Iris pigment epithelial cell (primary cell): Measurements from ENCODE around the gene ZDHHC14.
"Not testable (repeated sequence)": the region's sequence is repeated elsewhere in the genome, so short reads cannot be mapped to it uniquely, and the experiment has no call there.

ENCODE experiments used
- DNase-seq: peaks from one replicate; pipeline ENCODE4 v3.0.0-alpha.2; 2011; ENCODE audit warnings: low read depth

Gene ZDHHC14

GRCh38 chr6:157445277-157446009, 64.5 kb downstream of the ZDHHC14 start:
- no peak for DNase-seq

DNA sequence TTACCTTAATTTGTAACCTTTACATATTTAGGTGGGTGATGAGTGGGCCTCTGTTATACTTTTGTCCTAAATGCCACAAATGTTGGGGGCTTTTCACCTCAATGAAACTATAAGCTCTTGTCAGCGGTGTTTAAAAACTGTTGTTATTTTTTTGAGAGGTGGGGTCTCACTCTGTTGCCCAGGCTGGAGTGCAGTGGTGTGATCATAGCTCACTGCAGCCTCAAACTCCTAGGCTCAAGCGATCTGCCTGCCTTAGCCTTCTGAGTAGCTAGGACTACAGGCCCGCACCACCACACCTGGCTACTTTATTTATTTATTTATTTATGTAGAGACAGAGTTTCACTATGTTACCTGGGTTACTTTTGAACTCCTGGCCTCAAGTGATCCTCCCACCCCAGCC, 66.7 kb downstream of the ZDHHC14 start:
- no peak for DNase-seq

- DNase-seq: peak; percentile 81
Observed at GRCh38 chr6:157449610-157450009, 68.6 kb downstream of the ZDHHC14 start.

DNA sequence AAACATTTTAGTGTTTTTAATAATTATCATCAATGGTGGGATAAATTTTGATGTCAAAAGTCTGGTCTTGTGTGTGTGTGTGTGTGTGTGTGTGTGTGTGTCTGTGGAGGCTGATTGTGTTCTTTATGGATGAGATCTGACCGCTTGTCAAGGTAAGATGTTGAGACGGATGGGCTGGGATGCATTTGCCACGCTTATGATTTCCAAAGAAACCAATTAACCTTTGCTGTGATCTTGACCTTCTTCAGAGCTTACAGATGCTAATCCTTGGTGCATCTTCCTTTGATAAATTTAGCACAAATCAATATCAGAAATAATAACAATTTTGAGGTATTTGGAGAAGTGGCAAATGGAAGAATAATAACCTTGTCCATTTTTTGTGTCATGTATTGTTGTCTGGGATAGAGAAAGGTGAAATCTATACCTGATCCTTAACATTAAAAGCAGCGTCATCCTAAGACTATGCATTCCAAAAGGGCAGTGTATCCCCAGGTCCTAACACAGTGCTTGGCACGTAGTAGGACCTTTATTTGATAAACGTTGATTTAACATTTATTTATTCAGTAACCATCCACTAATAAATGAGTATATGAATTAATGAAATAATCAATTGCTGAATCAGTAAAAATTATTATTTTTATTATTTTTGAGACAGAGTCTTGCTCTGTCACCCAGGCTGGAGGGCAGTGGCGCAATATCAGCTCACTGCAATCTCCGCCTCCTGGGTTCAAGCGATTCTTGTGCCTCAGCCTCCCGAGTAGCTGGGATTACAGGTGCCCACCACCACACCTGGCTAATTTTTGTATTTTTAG, 70.1 kb downstream of the ZDHHC14 start:
- DNase-seq: no peak

DNA sequence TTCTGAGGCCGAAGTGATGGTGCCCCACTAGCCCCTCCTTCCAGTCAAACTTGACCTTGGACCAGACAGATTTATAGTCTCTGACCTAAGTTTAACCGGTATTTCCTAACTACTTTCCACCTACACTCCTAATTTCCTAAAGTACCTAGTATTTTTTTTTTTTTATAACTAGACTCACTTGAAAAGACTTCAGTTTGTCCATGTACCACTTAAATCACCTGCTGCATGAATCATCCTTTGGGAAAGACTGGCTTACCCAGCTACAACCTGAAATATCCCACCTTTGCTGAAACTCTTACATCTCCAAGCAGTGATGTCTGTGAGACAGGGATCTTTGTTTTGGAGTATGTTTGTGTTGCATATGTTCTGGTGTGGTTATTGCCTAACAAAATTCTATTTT, 71.1 kb downstream of the ZDHHC14 start:
- DNase-seq: no peak

- no peak for DNase-seq
Observed at GRCh38 chr6:157453131-157453530, 72.1 kb downstream of the ZDHHC14 start.

- no peak for DNase-seq
Observed at GRCh38 chr6:157453978-157454377, 73.0 kb downstream of the ZDHHC14 start.

DNA sequence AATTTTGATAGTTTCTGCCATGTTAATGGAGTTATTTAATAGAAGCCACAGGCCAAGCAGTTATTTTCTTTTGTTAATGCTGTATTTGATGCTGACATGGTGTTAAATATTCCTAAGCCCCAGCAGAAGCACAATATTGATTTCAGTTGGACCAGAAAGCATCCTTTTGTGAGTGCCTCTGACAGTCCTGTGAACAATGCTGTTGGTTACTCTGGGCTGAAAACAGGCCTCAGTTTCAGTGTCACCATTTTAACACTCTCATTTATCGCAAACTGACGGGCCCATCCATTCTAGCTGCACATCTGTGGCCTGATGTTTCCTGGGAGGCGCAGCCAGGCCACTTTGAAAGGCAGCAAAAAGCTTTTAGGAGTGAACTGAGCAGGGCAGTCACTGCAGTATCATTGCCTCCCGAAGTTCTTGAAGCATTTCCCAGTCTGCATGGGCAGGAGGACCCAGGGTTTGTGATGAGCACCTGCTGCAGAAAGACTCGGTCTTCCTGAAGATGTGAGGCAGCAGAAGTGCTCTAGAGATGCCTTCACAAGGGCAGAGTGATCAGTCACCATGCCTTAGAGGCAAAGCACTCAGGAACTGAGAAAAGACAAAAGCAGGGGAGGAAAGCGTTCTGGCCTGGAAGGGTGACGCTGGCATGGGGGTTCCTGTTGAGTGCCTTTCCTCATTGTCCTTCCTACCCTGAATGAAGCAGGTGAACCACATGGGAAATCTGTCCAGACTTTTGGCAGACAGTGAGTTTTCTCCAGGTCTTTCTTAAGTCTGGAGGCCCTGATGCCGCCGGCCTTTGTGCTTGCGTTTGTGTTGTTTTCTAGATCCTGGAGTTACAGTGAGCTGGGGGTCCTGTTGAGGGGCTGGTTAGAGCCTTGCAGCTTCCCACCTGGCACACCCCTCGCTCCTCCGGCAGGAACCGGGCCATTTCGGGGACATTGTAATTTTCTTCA, 74.0 kb downstream of the ZDHHC14 start:
- DNase-seq: no peak

DNA sequence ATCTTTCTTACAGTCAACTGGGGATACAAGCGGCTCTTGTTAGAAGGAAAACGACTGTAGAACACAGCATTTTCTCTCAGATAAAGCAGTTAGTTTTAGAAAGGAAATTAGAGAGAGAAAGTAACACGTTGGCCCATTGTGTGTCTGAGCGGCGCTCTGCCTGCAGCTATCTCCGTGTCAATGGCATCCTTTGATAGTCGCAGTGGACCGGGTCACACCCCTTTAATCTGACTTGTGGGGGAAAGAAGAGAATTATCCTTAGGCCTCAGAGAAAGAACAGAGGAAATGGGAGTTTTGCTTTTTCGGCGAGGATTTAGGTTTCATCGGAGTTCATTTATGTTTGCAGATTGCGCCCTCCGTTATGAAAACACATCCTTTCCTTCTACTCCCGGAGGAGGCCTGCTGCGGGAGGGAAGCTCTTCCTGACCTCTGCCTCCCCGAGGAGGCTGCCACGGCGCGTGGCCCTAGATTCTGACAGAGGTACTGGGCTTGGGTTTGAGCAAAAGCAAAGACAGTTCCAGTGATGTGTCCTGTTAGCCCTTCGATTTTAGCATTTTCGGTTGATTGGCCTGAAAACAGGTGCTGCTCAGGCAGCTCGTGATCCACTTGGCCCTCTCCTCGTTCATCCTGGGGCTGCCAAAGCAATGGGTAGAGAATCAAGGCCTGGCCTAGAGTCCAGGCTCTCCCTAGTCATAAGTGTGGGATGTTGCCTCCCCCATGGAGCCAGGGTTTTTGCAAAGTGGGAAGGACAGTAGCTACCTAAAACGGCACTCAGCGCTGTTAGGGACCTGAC, 74.9 kb downstream of the ZDHHC14 start:
- DNase-seq: no peak

GRCh38 chr6:157456524-157456829, 75.5 kb downstream of the ZDHHC14 start:
- DNase-seq: no peak

GRCh38 chr6:157457787-157458186, 76.8 kb downstream of the ZDHHC14 start:
- DNase-seq: no peak

DNA sequence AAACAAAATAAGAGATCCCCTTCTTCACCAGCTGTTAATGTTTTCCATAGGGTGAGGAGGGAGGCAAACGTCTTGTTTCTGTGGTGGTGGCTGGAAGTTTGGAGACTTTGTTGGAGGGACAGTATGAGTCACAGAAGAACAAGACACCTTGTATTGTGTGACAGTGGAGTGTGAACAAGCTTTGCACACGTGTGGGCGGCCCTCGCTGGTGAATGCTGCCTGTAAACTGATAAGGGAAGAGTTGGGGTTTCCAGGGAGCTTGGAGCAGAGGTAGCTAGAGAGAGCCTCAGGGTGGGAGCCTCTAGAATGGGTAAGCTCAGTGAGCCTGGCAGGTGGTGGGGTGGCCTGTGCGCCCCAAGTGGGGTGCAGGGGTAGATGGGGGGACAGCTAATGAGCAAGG, 78.3 kb downstream of the ZDHHC14 start:
- no peak for DNase-seq

DNA sequence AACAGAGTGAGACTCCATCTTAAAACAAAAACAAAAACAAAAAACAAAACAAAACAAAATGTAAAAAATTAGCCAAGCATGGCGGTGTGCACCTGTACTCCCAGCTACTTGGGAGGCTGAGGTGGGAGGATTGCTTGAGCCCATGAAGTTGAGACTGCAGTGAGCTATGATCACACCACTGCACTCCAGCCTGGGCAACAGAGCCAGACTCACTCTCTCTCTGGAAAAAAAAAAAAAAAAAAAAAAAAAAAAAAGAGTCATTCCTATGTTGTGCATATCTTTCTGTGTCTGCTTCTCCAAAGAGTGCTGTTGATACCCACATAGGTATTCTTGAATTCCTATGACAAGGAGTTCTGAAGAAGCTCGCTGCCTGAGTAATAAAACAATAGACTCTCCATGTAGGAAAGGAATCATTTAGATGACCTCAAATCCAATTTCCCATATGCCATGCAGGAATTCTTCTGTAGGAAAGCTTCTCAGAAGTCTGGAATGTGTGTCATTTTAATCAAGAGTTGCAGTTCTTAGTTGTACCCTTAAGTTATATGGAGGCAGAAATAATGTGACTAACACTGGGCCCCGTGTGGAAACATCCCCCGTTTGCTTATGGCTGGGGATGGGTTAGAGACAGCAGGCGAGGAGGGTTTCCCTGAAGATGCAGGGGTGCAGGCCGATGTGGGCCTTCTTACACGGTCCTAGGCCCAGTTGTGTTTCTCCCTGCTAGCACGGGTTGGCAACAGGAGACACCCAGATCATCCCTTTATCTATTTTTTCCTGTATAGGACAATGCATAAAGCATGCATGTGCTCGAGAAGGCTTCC, 79.4 kb downstream of the ZDHHC14 start:
- no peak for DNase-seq

- DNase-seq: peak; percentile 60
Observed at GRCh38 chr6:157461000-157461915, 80.3 kb downstream of the ZDHHC14 start.

GRCh38 chr6:157462956-157463742, 82.2 kb downstream of the ZDHHC14 start:
- no peak for DNase-seq

DNA sequence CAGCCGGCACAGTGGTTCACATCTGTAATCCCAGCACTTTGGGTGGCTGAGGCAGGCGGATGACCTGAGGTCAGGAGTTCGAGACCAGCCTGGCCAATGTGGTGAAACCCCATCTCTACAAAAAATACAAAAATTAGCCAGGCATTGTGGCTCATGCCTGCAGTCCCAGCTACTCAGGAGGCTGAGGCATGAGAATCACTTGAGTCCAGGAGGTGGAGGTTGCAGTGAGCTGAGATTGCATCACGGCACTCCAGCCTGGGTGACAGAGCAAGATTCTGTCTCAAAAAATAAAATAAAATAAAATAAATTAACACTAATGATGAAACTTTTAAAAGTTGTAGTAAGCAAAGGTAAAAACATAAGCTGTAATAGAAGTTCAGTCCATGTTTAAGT, 82.7 kb downstream of the ZDHHC14 start:
- DNase-seq: not testable (repeated sequence)

- DNase-seq: no peak
Observed at GRCh38 chr6:157464653-157465535, 83.9 kb downstream of the ZDHHC14 start.

DNA sequence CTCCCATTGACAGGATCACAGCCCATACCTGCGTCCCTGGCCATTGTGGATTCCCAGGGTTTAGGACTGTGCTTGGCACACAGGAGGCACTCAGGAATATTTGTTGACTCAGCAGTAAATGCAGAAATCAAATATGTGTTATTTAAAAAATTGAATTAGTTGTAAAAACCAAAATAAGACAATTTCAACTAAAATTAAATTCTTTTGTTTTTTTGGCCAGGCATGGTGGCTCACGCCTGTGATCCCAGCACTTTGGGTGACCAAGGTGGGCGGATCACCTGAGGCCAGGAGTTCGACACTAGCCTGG, 85.3 kb downstream of the ZDHHC14 start:
- no peak for DNase-seq
